ENCODE results near the gene OR5L1.

DNA sequence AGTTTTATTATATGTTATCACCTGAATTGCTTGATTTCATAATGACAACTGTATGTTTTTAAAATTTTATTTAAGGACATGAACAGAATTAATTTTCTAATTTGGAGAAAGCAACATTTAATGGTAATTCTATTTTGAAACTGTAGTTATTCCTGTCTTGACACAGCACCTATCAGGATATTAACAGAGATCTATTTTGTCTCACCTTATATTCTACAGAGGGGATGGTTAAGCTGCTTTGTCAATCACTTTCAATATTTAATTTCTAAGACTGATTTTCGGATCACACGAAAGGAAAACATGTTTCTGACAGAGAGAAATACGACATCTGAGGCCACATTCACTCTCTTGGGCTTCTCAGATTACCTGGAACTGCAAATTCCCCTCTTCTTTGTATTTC is 27.3 kb downstream of the OR5L1 start, which contains the start of gene OR5D16:
- TF ChIP-seq ZNF384 (IDR thresholded peaks at IDR 0.05) (no peak), CTBP1 (IDR thresholded peaks at IDR 0.05; ENCODE audit: borderline replicate concordance) (no peak), FOXM1 (IDR thresholded peaks at IDR 0.05; ENCODE audit: borderline replicate concordance) (no peak), NFRKB (IDR thresholded peaks at IDR 0.05) (no peak), ELF4 (IDR thresholded peaks at IDR 0.05) (no peak), BHLHE40 (IDR thresholded peaks at IDR 0.05; ENCODE audit: borderline replicate concordance) (no peak), FOXK2 (IDR thresholded peaks at IDR 0.05) (no peak), HDGF (IDR thresholded peaks at IDR 0.05; ENCODE audit: borderline replicate concordance) (no peak), ARNT (IDR thresholded peaks at IDR 0.05) (no peak), SP1 (IDR thresholded peaks at IDR 0.05) (no peak), PKNOX1 (IDR thresholded peaks at IDR 0.05) (no peak), TARDBP (IDR thresholded peaks at IDR 0.05) (no peak)
